HFFc6 (cell line): ENCODE measurements around the gene EPRS1. TPM values are rescaled to one million over a fixed set of nuclear protein-coding genes. Genes with fewer than 3 reads are reported as not detected.

Experiments
- DNase-seq: peaks from one replicate; pipeline ENCODE4 v3.0.0-alpha.2; 2018
- H3K27ac Mint-ChIP-seq: 2 replicates; pipeline ENCODE4 v1.8.0; 2020; ENCODE audit warnings: mild to moderate bottlenecking, mixed read lengths
- H3K27me3 Mint-ChIP-seq: 2 replicates; pipeline ENCODE4 v1.8.0; 2021; ENCODE audit warnings: mild to moderate bottlenecking, moderate library complexity, mixed read lengths; ENCODE audit not compliant: insufficient read depth
- H3K36me3 Mint-ChIP-seq: 2 replicates; pipeline ENCODE4 v1.8.0; 2021; ENCODE audit warnings: low read depth, mixed read lengths
- H3K4me1 Mint-ChIP-seq: 2 replicates; pipeline ENCODE4 v1.8.0; 2020; ENCODE audit warnings: low read depth, mixed read lengths
- H3K4me3 Mint-ChIP-seq: 2 replicates; pipeline ENCODE4 v1.8.0; 2020; ENCODE audit warnings: mild to moderate bottlenecking, moderate library complexity, mixed read lengths
- H3K9me3 Mint-ChIP-seq: 2 replicates; pipeline ENCODE4 v1.8.0; 2020; ENCODE audit warnings: mild to moderate bottlenecking, mixed read lengths
- CTCF ChIP-seq: fragments of 200-600 bp; sonication (generic); IDR thresholded peaks from 2 replicates; pipeline ENCODE4 v1.5.0; 2021; ENCODE audit warnings: antibody characterized with exemption, mild to moderate bottlenecking
- total RNA-seq, 6 experiments: library from RNA; stranded (reverse); fragmentation: NEBNext Ultra II Directional; extraction: Animal tissue kit (Norgen Biotek cat#: 25700); gene quantifications; 2 replicates in 1 of 6; 3 replicates in 5 of 6; pipeline ENCODE4 v1.2.3, GENCODE V29; 2021

Gene EPRS1
- total RNA-seq, 6 experiments from 2014 or later = 153 to 177 (median 167) TPM

GRCh38 chr1:220067269-220068204 is 21.2 kb upstream of the EPRS1 start:
- no peak overlapping the region; the same call in 1 of the 2 replicates for H3K27ac Mint-ChIP-seq
- DNase-seq = peak; percentile 8
- H3K9me3 Mint-ChIP-seq = no peaks in the 10 kb centered on the region
- no peak for TF ChIP-seq CTCF
- peaks cover 10% of the 10 kb centered on the region for H3K4me1 Mint-ChIP-seq
- peaks cover 15% of the 10 kb centered on the region for H3K36me3 Mint-ChIP-seq
- no peak overlapping the region for H3K4me3 Mint-ChIP-seq
- H3K27me3 Mint-ChIP-seq = no peaks in the 10 kb centered on the region; the same call in 1 of the 2 replicates

DNA sequence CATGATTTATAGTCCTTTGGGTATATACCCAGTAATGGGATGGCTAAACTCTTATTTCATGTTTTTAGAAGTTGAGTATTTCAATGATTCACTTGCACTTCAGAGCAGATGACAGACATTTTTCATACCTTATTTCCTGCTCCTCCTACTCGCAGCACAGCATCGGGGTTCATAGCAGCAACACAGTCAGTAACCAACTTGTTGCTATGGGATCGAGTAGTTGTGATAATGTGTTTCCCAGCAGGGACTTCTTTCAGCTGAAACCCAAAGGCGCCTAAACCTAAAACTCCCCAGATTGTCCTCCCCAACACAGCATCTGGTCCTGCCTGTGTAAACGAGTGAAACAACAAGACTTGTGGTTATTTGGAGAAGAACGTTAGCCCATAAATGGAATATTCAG is 16.3 kb upstream of the EPRS1 start:
- Mint-ChIP-seq H3K36me3 (peaks cover 12% of the 10 kb centered on the region), H3K9me3 (no peaks in the 10 kb centered on the region), H3K4me3 (no peak overlapping the region), H3K4me1 (peaks cover 6% of the 10 kb centered on the region), H3K27ac (no peak overlapping the region), H3K27me3 (no peaks in the 10 kb centered on the region; the same call in 1 of the 2 replicates)
- no peak for DNase-seq
- TF ChIP-seq CTCF = no peak

DNA sequence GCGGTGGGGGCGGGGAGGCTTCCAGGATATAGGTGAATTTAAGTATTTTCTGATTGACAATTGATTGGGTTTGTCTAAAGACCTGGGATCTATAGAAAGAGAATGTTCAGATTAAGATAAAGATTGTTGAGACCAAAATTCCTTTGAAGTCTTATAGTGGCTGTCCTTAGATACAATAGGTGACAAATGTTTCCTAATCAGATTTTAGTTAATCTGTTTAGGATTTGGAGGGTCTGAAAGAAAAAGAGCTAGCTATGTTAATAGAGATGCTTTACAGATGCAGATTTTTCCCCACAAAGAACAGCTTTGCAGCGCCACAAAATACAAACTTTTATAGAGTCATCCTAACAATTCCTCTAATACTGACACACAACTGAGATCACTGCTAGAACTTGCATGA is 14.6 kb upstream of the EPRS1 start:
- Mint-ChIP-seq H3K36me3 (peaks cover 12% of the 10 kb centered on the region), H3K27me3 (no peaks in the 10 kb centered on the region; the same call in 1 of the 2 replicates)

DNA sequence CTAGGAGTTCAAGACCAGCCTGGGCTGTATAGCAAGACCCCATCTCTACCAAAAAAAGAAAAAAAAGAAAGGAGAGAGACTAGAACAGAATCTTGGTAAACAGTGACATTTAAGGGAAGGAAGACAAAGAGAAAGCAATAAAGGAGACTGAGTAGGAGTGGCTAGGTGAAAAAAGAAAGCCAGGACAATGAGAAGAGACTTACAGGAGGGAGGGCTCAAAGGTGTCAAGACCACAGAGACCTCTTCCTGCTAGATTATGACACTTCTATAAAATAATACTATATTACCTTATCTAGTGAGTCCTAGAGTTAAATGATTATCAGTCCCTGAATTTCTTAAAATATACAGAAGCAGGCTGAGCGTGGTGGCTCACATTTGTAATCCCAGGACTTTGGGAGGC is 10.1 kb upstream of the EPRS1 start:
- no peak overlapping the region for H3K4me3 Mint-ChIP-seq
- H3K9me3 Mint-ChIP-seq = no peaks in the 10 kb centered on the region
- no peaks in the 10 kb centered on the region; the same call in 1 of the 2 replicates for H3K36me3 Mint-ChIP-seq
- no peak overlapping the region for H3K27ac Mint-ChIP-seq
- no peaks in the 10 kb centered on the region for H3K4me1 Mint-ChIP-seq
- DNase-seq = no peak
- no peak for TF ChIP-seq CTCF
- H3K27me3 Mint-ChIP-seq = no peaks in the 10 kb centered on the region

More for the DNA sequence above, 14.6 kb upstream of the EPRS1 start:
- no peak overlapping the region for H3K27ac Mint-ChIP-seq
- no peak for DNase-seq
- H3K4me3 Mint-ChIP-seq = no peak overlapping the region
- no peak for TF ChIP-seq CTCF
- H3K4me1 Mint-ChIP-seq = no peaks in the 10 kb centered on the region
- H3K9me3 Mint-ChIP-seq = no peaks in the 10 kb centered on the region

- DNase-seq = no peak
- Mint-ChIP-seq H3K4me3 (peak overlapping the region; percentile 98), H3K36me3 (no peaks in the 10 kb centered on the region; the same call in 1 of the 2 replicates), H3K9me3 (no peaks in the 10 kb centered on the region), H3K27me3 (no peaks in the 10 kb centered on the region; the same call in 1 of the 2 replicates), H3K27ac (peak overlapping the region; percentile 84), H3K4me1 (peaks cover 34% of the 10 kb centered on the region)
- TF ChIP-seq CTCF = no peak
Observed at GRCh38 chr1:220045356-220046051, 801 bp downstream of the EPRS1 start.
